NCI-H1436 (cell line): ENCODE results near the gene PAFAH2.

Source experiments
- DNase-seq: peaks from one replicate; lab custom pipeline; 2025; lab: John Stamatoyannopoulos, UW

PAFAH2 gene

DNA sequence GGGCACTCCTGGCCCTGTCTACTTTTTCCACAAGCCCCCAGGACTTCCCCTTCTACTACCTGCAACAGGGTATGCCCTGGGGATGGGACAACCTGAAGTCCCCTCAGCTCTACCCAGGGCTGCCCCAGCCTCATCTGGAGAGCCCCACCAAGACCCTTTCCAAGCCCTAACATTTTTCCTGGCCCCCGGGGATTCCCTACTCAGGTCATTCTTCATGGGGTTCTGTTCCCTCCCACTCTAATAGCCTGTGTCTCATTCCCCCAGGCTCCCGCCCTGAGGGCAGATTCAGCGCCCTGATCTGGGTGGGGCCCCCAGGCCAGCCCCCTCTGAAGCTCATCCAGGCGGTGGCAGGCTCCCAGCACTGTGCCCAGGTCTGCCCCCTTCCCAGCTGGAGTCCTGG lies 33.3 kb upstream of the PAFAH2 start:
- DNase-seq, result no peak

DNA sequence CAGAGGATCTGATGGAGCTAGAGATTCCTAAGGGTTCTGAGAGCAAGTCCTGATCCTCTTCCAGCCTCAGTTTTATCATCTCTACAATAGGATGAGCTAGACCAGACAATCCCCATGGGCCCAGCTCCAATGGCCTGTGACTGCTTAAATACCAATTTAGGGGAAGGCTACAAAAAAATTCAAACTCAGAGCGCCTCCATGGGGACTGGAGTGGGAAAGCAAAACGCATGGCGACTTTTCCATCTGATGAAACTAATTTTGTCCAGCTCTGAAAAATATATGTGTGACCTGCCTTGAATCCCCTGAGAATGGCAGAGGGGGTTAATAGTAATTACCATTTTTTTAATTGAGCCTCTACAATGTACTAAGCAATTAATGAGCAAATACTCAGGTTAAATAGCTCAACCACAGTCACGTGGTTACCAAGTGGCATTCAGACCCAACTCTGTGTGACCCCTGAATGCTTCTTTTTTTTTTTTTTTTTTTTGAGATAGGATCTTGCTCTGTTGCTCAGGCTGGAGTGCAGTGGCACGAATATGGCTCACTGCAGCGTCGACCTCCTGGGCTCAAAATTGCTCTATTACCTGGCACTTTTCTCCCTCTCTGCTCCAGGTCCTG lies 32.1 kb upstream of the PAFAH2 start:
- no peak for DNase-seq

- no peak for DNase-seq
Measured at GRCh38 chr1:26029054-26029863, 31.4 kb upstream of the PAFAH2 start.

GRCh38 chr1:26028490-26028980 lies 30.7 kb upstream of the PAFAH2 start:
- DNase-seq, result no peak

DNA sequence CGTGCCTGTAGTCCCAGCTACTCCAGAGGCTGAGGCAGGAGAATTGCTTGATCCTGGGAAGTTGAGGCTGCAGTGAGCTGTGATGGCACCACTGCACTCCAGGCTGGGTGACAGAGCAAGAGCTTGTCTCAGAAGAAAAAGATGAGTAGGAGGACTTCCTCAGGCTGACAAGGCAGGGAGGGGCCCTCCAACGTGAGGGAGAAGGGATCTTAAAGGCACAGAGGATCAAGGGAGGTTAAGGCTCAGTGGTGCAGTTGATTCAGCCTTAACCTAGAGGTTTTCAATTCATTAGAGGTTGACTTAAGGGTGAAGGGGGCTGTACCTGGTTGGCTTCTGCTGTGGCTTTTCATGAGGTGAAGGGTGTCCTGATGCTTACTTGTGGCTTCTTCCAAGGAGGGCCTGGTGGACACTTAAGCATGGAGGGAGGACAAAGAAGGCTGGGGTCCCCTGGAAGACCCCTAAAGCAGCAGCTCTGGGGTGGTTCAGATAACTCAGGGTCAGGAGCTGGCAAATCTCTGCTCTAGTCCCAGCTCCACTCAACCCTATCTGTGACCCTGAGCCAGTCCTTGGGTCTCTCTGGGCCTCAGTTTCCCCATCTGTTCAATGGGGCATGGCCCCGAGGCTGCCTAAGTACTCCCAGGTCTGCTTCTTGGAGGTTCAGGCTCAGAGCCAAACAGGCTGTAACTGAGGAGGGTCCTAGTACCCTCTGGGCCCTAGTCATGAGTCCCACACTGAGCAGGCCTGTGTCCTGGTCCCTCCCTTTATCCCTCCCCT lies 30.0 kb upstream of the PAFAH2 start:
- no peak for DNase-seq

GRCh38 chr1:26025517-26025916 lies 27.7 kb upstream of the PAFAH2 start:
- DNase-seq, result no peak

GRCh38 chr1:26025060-26025459 lies 27.2 kb upstream of the PAFAH2 start:
- DNase-seq, result no peak

GRCh38 chr1:26023826-26024225 lies 26.0 kb upstream of the PAFAH2 start:
- no peak for DNase-seq

- no peak for DNase-seq
Measured at GRCh38 chr1:26023009-26023408, 25.1 kb upstream of the PAFAH2 start.

DNA sequence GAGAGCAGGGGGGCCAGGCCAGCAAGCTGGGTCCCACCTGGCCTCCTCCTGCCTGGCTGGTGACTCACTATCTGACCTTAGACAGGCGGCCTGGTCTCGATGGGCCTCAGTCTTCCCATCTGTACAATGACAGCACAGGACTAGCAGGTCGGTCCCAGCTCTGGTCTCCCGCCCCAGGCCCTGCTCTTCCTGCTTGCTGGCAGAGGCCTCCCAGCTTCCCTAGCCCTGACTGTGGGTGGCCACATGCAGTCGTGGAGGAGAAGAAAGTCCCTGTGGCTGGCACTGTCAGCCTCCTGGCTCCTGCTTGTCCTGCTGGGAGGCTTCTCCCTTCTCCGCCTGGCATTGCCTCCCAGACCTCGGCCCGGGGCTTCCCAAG lies 24.5 kb upstream of the PAFAH2 start:
- no peak for DNase-seq

- no peak for DNase-seq
Measured at GRCh38 chr1:26021647-26022403, 24.0 kb upstream of the PAFAH2 start, which contains the start of gene EXTL1. Gene EXTL1 (plus strand): TSS chr1:26021775. CDS start chr1:26022647, 872 bp downstream.

DNA sequence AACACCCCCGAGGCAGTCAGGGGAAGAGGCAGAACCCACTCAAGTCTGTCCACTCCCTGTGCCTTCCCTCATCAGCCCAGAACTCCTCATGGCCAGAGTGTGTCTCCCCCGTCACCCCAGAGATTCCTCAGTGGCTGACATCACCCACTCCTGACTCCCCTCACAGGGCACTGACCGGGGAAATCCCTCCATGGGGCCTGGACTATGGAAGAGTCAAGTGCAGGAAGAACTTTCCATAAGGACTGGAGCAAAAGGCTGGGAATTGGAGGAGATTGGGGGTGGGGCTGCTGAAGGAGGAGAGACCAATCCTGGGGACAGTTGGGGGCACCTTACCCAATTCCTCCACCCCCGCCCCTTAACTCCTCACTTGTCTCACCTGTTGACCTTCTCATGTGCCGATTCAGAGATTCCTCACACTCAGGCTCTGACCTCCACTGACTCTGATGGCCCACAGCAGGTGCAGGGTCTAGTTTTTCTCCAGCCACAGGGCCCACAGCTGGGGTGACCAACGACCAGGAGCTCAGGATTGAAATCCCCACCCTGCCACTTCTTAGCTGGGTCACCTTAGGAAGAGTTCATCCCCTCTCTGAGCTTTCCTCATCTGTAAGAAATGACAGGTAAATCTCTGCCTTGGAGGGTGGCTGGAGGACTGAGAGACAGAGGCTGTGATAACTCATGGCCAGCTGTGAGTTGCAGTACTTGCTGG lies 23.2 kb upstream of the PAFAH2 start:
- no peak for DNase-seq

DNA sequence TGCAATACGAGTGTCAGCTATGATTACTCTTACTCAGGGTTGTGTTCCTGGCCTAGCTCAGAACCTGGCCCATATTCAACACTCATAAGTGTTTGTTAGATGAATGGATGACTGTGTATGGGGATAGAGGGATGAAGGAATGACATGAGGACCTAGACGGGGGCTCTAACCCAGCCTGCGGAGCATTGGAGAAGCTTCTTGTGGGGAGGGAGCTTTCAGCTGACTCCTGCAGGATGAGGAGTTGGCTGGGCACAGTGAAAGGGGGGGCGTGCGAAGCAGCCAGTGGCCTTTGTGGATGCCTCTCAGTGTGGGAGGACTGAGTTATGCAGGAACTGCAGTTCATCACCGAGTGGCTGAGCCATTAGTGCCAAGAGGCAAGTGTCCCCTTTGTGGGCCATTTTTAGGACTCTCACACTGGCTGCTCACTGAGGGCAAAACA lies 22.5 kb upstream of the PAFAH2 start:
- no peak for DNase-seq

GRCh38 chr1:26019641-26020315 lies 21.9 kb upstream of the PAFAH2 start:
- no peak for DNase-seq

DNA sequence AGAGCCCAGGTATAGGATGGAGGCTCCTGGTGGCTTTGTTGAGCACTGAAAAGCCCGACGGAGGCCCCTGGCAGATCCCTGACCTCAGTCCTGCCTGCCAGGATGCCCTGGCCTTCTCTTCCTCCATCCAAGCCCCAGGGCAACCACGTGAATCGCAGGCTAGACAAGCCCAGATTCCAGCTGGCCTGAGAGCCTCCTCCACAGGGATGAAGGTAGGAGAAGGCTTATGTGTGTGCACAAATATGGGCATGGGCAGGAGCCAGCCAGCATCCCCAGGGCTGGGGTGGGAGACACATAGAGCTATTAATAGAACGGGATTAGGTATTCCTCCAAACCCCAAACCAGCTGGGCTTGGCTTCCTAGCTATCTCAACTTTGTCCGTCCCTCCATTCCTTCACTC lies 19.7 kb upstream of the PAFAH2 start:
- no peak for DNase-seq

GRCh38 chr1:26016953-26017545 lies 19.2 kb upstream of the PAFAH2 start:
- no peak for DNase-seq

DNA sequence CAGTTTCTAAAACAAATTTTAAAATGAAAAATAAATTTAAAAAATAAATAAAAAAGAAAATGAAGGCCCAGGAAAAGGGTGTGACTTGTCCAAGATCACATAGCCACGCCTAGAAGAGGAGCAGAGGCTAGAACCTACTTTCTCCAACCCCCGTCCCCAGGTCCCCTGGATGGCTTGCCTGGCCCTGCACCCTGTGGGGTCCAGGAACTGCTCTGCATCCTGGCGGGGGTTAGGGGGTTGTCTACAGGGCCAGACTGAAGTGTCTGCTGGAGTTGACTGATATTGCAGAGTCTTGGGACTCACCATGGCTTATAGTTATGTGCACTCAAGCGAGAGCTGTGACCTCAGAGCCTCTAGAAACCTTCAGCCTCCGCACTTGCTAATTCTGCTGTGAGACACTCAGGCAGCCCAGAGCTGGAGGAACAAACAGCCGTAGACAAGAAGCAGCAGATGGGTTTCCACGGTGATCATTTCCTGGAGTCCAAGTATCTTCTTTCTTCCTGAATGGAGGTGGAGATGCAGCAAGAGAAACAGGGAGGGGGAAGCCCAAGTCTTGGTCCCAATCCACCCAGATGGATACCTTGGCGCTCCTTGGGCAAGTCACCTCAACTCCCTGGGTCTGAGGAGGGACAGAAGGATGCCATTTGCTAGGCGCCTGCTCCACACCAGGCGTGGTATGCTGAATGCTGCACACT lies 18.5 kb upstream of the PAFAH2 start:
- peak; percentile 16 for DNase-seq

- DNase-seq, result no peak
Measured at GRCh38 chr1:26015358-26015757, 17.5 kb upstream of the PAFAH2 start.

GRCh38 chr1:26014179-26014578 lies 16.3 kb upstream of the PAFAH2 start:
- DNase-seq, result no peak

- no peak for DNase-seq
Measured at GRCh38 chr1:26012864-26013263, 15.0 kb upstream of the PAFAH2 start.
